Superior temporal gyrus (tissue), 1 donor: ENCODE data around the gene MCM8.

ENCODE experiments used
- DNase-seq: peaks from one replicate; pipeline ENCODE4 v3.0.0-alpha.2; 2016; ENCODE audit errors: extremely low spot score

The MCM8 gene

GRCh38 chr20:6040958-6041807 lies 90.7 kb downstream of the MCM8 start:
- no peak for DNase-seq

- DNase-seq, result no peak
Observed at GRCh38 chr20:6041808-6042265, 91.4 kb downstream of the MCM8 start.

GRCh38 chr20:6044115-6044514 lies 93.7 kb downstream of the MCM8 start:
- no peak for DNase-seq

- DNase-seq, result no peak
Observed at GRCh38 chr20:6045566-6045965, 95.1 kb downstream of the MCM8 start.

- no peak for DNase-seq
Observed at GRCh38 chr20:6046432-6046831, 96.0 kb downstream of the MCM8 start.

- DNase-seq, result no peak
Observed at GRCh38 chr20:6048391-6048790, 97.9 kb downstream of the MCM8 start.
